ENCODE measurements around the gene RIN3.

DNA sequence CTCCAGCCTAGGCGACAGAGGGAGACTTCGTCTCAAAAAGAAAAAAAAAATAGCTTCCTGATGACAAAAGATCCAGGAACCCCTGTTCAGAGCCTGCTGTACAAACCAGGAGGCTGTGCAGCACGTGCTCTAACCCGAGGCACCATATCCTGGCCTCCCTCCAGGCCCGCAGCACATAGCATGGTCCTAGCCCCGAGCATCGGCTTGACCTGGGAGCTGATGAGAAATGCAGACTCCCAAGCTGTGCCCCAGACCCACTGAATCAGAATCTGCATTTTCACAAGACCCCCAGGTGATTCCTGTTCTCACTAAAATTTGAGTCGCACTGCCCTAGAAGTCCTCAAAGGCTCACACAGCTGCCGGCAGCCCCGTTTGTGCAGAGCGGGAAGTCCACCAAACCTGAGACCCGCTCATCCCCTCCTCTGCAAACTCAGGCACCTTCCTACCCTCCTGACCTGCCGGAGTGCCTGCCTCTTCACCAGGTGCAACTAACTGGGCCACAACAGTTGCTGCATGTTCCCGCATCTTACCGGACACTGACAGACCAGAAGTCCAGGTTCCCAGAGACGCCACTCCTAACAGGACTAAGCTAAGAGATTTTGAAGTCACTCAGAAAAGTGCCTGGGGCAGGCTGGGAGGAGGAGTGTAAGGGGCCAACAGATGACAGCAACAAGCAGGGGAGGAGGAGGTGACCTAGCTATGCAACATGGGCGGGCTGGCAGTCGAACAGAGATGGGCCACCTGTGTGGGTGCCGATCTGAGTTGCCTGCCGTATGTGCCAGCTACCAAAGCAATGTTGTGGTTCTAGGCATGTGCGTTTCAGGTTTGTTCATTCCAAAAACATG is 24.0 kb upstream of the RIN3 start:
- TF ChIP-seq, protein P1, sequence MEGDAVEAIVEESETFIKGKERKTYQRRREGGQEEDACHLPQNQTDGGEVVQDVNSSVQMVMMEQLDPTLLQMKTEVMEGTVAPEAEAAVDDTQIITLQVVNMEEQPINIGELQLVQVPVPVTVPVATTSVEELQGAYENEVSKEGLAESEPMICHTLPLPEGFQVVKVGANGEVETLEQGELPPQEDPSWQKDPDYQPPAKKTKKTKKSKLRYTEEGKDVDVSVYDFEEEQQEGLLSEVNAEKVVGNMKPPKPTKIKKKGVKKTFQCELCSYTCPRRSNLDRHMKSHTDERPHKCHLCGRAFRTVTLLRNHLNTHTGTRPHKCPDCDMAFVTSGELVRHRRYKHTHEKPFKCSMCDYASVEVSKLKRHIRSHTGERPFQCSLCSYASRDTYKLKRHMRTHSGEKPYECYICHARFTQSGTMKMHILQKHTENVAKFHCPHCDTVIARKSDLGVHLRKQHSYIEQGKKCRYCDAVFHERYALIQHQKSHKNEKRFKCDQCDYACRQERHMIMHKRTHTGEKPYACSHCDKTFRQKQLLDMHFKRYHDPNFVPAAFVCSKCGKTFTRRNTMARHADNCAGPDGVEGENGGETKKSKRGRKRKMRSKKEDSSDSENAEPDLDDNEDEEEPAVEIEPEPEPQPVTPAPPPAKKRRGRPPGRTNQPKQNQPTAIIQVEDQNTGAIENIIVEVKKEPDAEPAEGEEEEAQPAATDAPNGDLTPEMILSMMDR (conservative IDR thresholded peaks at IDR 0.05; ENCODE audit: low read depth, low read length) = no peak
- no peak for TF ChIP-seq EZH2 (IDR thresholded peaks at IDR 0.05; ENCODE audit: low read length, unreplicated experiment)

All from PC-3 (cell line).